Measurements from ENCODE around the gene CACNB4.

- TF ChIP-seq CTCF (IDR thresholded peaks at IDR 0.05) (no peak), POLR2AphosphoS5 (IDR thresholded peaks at IDR 0.05) (no peak)
These were observed 303.1 kb downstream of the CACNB4 start for GRCh38 chr2:151795646-151796240.

Measured in breast epithelium (tissue), 3 donors.